Stimulated activated naive CD4-positive, alpha-beta T cell treated with Interleukin-2 at 50 U/mL for 16 hours (primary cell): Measurements from ENCODE around the gene LIN37.

Experiments used
- DNase-seq: peaks from one replicate; lab custom pipeline; 2025; lab: John Stamatoyannopoulos, UW

The LIN37 gene

DNA sequence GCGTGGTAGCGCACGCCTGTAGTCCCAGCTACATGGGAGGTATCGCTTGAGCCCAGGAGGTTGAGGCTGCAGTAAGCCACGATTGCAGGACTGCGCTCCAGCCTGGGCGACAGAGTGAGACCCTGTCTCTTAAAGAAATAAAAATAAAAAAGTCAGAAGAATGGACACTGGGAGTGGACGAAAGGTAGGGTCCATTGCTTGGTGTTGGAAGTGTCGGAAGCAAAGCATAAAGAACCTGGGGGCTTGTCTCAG lies 26.6 kb downstream of the LIN37 start:
- no peak for DNase-seq

DNA sequence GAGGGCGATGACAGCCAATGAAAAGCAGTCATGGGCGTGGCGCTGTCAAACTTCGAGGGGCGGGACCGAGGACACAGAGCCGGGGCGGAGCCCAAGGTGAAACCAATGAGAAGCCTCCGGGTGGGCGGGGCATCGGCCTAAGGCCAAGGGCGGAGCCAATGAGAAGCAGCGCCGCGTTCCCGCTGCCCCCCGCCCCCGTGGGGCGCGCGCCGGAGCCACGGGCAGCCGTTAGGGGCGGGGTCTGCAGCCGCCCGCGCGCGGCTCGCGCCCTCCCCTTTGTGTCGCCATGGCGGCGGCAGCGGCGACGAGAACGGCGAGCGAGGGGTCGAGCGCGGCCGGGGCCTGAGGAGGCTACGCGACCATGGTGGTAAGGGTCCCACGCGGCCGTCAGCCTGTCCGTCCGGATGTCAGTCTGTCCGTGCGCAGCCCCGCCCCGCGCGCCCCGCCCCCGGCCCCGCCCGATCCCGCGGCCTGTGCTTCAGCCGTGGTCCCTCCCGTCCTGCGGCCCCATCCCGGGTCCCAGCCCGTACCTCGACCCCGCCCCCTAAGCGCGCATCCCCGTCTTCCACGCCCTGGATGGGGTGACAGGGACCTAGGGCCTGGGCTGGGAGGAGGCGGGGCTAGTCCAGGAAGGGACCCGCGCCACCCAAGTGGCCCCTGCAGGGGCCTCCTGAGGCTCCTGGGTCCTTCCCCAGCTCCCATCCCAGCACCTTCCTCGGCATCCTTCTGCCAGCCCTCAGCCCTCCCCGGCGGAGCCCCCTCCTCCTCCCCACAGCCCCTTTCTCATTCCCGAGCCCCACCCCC lies 27.1 kb downstream of the LIN37 start, which contains the start of gene ARHGAP33:
Gene ARHGAP33 (plus strand): TSS at position 267 of the 804 bp plus-strand sequence. CDS start 95 bp downstream, at position 362.
- peak; percentile 98 for DNase-seq

DNA sequence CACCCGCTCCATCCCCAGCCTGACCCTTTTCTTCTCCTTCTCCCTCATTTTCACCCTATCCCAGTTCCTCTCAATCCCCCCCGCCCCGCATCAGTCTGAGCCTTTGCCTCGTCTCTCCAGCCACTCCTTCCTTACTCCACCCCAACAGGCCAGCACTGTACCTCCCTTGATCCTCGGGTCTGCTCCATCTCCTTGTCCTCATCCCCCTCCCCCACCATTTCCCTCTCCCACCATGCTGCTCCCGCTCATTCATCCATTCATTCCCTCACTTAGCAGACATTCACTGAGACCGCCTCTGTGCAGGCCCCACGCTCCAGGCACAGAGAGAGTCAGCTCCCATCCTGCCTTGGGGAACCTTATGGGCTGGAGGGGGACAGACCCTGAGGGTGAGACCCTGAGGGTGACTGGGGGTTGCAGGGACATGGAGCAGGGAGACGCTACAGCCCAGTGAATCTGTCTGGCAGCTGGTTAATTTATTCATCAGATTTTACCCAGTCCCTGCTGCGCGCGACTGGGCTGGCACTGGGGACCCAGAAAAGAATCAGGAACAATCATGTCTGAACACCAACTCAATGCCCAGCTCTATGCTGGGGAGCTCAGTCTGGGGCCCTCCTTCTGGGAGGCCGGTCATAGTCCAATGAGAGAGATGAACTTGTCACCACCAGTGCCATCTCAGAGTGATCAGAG lies 27.9 kb downstream of the LIN37 start:
- DNase-seq = no peak

DNA sequence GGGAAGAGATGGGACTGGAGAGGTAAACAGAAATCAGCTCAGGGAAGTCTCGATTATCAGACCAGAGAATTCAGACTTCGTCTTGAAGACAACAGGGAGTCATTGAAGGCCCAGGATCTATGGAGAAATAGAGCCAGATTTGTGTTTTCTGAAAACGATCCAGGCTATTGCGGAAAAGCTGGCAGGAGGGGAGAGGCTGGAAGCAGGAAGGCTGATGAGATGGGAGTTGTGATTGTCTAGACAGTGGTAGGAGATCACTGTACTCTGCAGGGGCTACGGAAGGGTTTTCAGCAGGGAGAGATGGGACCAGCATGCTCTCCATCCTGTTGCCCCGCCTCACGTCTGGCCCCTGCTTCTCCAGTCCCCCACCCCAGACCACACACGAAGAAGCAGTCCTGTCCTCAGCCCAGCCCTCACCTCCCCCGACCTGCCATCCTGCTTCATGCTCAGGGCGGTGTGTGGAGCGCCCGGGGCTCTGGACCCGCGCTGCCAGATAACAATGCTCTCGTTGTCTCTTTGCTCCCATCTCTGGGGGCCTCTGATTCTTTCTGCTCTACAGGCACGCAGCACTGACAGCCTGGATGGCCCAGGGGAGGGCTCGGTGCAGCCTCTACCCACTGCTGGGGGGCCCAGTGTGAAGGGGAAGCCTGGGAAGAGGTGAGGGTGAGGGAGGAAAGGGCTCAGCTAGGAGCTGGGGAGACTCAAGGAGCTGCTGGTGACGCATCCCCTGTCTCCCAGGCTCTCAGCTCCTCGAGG lies 28.9 kb downstream of the LIN37 start:
- no peak for DNase-seq

DNA sequence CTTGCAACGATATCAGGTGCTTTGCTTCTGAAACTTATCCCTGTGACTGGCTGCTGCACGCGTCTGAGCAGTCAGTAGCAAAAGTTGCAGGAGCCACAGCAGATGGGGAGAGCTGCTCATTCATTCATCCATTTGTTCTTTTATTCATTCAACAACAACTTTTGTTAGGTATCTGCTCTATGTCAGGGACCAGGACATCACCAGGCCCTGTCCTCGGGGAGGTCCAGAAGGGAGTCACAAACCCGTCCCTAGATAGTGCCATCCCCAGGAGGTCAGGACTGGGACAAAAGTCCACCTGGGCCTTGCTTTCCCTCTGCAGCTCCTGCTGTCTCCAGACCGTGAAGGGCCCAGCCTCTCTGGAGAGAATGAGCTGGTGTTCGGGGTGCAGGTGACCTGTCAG lies 29.6 kb downstream of the LIN37 start:
- no peak for DNase-seq

DNA sequence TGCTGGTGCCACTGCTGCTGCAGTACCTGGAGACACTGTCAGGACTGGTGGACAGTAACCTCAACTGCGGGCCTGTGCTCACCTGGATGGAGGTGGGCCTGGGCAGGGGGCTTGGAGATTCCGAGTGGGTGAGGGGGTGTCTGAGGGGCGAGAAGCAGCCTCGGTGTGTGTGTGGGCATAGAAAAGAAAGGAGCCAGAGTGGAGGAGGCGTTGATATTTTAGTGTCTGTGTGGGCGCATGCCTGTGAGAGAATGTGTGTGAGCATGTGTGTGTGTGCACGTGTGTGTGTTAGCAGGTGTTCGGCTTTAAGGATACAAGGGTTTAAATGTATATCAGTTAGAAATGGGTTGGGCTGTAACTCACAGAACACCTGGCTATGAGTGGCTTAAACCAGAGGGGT lies 30.7 kb downstream of the LIN37 start:
- DNase-seq = no peak

DNA sequence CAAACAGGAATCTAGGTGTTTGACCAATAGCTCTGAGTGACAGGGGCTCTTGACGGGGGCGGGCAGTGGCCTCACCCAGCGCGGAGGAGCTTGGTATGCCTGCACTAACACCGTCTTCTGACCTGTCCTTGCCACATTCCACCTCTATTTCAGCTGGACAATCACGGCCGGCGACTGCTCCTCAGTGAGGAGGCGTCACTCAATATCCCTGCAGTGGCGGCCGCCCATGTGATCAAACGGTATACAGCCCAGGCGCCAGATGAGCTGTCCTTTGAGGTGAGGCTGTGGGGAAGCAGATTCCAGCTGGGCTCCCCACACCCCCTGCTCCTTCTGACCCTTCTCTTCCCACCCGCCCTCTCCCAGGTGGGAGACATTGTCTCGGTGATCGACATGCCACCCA lies 31.7 kb downstream of the LIN37 start:
- no peak for DNase-seq

DNA sequence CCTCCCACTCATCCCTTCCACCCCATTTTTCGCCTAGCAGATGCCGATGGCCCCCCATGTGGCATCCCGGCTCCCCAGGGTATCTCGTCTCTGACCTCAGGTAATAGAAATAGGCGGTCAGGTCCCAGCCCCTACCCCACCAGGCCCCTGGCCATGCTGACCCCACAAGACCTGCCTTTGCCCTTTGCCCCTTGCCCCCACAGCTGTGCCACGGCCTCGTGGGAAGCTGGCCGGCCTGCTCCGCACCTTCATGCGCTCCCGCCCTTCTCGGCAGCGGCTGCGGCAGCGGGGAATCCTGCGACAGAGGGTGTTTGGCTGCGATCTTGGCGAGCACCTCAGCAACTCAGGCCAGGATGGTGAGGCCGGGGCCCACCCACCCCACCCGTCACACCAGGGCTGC lies 32.3 kb downstream of the LIN37 start:
- no peak for DNase-seq

DNA sequence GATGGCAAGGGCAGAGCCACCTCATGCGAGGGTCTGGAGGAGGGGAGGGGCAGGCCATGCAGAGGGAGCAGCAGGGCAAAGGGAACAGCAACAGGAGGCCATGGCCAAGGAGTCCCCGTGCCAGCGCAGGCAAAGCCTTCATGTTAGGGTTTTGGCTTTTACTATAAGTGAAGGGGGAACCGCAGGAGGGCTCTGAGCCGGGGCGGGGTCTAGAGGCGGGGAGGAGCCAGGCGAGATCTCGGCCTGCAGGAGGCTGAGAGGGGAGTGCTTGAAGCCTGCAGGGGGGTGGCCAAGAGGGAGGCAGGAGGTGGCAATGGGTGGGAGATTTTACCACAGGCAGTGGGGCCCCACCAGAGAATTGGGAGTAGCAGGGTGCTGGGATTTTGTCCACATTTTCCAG lies 33.3 kb downstream of the LIN37 start:
- DNase-seq = no peak

DNA sequence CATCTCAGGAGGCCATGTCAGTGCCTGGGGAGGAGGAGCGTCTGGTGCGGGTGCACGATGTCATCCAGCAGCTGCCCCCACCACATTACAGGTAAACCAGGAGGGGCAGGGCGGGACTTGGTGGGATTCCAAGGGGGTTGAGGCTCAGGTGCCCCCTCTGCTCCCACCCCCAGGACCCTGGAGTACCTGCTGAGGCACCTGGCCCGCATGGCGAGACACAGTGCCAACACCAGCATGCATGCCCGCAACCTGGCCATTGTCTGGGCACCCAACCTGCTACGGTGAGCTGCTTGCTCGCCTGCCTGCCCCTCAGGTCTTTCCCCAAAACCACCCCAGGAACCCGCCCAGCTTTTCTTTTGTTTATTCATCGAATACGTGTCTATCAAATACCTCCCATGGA lies 34.2 kb downstream of the LIN37 start:
- DNase-seq = no peak

DNA sequence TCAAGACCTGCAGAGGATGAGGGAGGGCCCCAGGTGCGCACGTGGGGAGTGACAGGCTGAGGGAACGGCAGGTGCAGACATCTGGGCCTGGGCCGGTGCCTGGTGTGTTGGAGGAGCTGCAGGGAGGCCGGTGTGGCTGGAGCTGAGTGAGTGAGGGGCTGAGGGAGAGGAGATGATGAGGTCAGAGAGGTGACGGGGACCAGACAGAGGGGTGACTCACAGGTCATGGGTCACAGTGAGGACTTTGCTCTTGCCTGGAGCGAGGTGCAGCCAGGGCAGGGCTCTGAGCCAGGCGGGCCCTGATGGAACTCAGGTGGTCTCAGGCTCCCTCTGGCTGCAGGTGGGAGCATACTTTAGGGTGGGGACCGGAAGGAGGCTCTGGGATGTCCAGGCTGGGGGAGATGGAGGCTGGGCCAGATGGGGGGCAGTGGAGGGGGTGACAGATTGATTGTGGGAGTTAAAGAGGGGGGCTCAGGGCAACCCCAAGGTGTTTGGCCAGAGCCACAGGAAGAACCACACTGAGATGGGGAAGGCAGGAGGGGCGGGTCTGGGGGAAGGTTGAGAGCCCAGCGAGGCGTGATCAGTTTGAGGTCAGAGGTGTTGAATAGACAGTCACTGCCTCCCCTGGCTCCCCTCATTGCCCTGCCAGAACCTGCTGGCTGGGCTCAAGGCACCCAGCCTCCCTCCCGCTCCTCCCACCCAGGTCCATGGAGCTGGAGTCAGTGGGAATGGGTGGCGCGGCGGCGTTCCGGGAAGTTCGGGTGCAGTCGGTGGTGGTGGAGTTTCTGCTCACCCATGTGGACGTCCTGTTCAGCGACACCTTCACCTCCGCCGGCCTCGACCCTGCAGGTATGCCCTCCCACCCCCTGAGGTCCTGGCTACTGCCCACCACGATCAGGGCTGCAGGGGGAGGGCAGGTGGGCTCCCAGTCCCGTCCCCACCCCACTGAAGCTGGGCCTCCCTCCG lies 35.4 kb downstream of the LIN37 start:
- no peak for DNase-seq

DNA sequence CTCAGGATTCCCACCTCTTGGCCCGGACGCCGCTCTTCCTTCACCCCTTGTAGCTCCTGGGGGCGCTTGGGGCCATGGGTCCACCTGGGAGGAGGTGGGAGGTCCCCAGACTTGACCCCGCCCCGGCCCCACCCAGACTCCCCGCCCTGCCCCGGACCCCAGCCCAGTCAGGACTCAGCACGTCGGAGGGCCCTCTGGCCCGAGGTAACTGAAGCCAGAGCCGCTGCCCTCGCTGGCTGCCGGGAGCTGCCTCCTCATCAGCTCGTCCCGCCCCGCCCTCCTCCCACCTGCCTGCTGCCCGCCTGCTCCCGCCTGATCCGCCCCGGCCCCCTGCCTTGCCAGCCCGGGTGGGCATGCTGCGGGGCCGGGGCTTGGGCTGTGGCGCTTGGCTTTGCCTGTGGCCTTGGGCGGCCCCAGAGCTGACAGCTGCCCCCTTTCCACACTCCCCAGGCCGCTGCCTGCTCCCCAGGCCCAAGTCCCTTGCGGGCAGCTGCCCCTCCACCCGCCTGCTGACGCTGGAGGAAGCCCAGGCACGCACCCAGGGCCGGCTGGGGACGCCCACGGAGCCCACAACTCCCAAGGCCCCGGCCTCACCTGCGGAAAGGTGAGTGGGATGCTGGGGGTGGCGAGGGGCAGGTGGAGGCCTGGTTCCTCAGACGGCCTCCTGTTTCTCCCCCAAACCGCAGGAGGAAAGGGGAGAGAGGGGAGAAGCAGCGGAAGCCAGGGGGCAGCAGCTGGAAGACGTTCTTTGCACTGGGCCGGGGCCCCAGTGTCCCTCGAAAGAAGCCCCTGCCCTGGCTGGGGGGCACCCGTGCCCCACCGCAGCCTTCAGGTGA lies 36.3 kb downstream of the LIN37 start:
- no peak for DNase-seq

DNA sequence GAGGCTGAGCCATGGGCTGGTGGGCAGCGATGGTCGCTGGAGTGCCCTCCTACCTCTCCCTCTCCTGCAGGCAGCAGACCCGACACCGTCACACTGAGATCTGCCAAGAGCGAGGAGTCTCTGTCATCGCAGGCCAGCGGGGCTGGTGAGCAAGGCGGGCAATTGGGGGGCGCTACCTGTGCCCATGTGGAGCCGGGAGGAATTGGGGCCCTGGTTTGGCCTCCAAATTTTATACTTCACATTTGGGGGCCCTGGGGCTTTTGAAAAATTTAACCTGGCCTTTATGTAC lies 36.9 kb downstream of the LIN37 start:
- no peak for DNase-seq

DNA sequence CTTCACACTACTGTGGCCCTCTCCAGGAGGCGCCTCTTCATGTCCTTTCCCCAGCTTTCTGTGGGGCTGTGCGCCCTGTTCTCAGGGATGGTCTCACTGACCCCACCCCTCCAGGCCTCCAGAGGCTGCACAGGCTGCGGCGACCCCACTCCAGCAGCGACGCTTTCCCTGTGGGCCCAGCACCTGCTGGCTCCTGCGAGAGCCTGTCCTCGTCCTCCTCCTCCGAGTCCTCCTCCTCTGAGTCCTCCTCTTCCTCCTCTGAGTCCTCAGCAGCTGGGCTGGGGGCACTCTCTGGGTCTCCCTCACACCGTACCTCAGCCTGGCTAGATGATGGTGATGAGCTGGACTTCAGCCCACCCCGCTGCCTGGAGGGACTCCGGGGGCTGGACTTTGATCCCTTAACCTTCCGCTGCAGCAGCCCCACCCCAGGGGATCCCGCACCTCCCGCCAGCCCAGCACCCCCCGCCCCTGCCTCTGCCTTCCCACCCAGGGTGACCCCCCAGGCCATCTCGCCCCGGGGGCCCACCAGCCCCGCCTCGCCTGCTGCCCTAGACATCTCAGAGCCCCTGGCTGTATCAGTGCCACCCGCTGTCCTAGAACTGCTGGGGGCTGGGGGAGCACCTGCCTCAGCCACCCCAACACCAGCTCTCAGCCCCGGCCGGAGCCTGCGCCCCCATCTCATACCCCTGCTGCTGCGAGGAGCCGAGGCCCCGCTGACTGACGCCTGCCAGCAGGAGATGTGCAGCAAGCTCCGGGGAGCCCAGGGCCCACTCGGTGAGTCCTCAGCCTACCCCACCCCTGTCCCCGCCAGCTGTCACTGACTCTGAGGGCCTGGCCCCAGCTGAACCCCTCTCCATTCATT lies 38.2 kb downstream of the LIN37 start:
- no peak for DNase-seq

DNA sequence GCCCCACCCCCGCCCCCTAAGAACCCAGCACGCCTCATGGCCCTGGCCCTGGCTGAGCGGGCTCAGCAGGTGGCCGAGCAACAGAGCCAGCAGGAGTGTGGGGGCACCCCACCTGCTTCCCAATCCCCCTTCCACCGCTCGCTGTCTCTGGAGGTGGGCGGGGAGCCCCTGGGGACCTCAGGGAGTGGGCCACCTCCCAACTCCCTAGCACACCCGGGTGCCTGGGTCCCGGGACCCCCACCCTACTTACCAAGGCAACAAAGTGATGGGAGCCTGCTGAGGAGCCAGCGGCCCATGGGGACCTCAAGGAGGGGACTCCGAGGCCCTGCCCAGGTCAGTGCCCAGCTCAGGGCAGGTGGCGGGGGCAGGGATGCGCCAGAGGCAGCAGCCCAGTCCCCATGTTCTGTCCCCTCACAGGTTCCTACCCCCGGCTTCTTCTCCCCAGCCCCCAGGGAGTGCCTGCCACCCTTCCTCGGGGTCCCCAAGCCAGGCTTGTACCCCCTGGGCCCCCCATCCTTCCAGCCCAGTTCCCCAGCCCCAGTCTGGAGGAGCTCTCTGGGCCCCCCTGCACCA lies 38.9 kb downstream of the LIN37 start:
- no peak for DNase-seq

DNA sequence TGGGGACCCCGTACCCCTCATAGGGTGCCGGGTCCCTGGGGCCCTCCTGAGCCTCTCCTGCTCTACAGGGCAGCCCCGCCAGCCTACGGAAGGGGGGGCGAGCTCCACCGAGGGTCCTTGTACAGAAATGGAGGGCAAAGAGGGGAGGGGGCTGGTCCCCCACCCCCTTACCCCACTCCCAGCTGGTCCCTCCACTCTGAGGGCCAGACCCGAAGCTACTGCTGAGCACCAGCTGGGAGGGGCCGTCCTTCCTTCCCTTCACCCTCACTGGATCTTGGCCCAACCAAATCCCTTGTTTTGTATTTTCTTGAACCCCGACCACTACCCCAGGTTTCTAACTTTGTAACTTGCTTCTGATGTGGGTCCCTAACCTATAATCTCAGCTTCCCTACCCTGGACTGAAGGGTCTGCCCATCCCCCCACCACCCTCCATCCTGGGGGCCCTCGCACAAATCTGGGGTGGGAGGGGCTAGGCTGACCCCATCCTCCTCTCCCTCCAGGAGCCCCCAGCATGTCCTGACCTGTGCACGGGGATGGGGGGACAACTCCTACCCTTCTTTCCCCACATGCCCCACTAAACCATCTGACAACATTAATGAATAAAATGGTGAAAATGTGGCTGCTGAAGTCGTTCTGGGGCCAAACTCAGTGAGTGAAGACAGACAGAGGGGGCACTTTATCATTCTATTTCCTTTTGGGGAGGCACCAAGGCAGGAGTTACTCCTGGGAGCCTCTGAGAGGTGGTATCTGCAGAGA lies 40.0 kb downstream of the LIN37 start:
- no peak for DNase-seq

DNA sequence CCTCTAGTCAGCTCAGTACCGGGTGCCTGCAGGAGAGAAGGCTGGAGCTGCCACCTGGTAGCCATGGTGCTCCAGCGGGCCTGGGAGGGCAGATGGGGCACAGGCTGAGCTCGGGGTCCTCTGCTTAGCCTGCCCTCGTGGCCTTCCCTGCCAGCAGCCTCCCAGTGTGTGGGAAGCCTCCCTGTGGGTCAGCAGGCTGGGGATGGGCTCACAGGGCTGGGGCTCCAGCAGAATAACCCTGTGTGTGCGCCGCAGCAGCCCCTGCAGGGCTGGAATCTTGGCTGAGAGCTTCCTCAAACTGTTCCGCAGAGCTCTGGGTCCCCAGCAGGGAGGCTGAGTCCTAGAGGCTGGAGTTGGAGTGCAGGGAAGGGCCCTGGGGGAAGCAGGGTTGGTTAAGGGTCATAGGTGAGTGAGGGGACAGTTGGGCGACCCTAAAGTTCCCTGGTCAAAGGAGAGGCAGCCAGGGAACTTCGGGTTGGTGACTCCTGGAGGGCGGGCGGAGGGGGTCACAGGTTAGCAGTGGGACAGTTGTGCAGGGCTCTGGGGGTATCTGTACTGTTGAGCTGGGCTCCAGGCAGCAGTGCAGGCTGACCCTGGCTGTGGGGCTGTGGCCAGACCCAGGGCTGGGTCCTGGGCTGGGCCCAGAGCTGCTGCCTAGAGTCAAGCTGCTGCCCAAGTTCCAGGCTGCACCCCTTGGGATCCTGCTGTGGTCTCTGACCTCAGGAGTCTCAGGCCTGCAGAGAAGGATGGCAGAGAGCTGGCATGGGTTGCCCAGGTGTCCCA lies 41.0 kb downstream of the LIN37 start:
- no peak for DNase-seq
